Measurements from ENCODE around the gene TBC1D10B. TPM values are rescaled to one million over a fixed set of nuclear protein-coding genes. Genes with fewer than 3 reads are reported as not detected.
A peak's percentile ranks its signal among the peaks of the same experiment; 100 is the strongest.

Gene TBC1D10B
- total and polyA plus RNA-seq, 2 of the 8 experiments (the other 6 are each of a cell fraction or from before 2014, with no cell fraction given) = 15.4 to 28.6 TPM

GRCh38 chr16:30367349-30368009 is 2.8 kb downstream of the TBC1D10B start:
- H3K4me3 ChIP-seq (ENCODE audit: extremely low read depth in 1 of 4, insufficient read depth in 2 of 4, low read depth in 3 of 4, low read length in 4 of 4) = peak overlapping the region in 2 of 4 experiments; percentile 47 to 81; a peak in 3 of 8 replicates
- H3K79me1 ChIP-seq (ENCODE audit: low read depth, low read length) = peaks cover 10% of the 10 kb centered on the region
- no peak overlapping the region for H3K14ac ChIP-seq (ENCODE audit: insufficient read length)
- DNase-seq (ENCODE audit: low read depth in 1 of 2, low spot score in 2 of 2) (no peak), FAIRE-seq (no peak)
- H2AFZ ChIP-seq (ENCODE audit: low read length) = no peak overlapping the region
- H3K4me2 ChIP-seq (ENCODE audit: insufficient read depth in 1 of 2, low read depth in 2 of 2, low read length in 2 of 2) = peak overlapping the region; percentile 25 to 87
- no peak overlapping the region for H2BK15ac ChIP-seq (ENCODE audit: low read length)
- no peak overlapping the region for H4K5ac ChIP-seq (ENCODE audit: insufficient read length, low read depth, low read length)
- no peaks in the 10 kb centered on the region for H3K9me3 ChIP-seq (ENCODE audit: insufficient read depth in 2 of 2, low read depth in 1 of 2, low read length in 1 of 2)
- 93% methylated on average over 10 of the region's 10 CpGs; no CpG with 5 or more reads in 1 of the 2 experiments for WGBS, 2 experiments (ENCODE audit: extremely low coverage in 1 of 2, insufficient coverage in 1 of 2, insufficient read length in 1 of 2, insufficient replicate concordance in 2 of 2, low coverage in 1 of 2, low lambda C conversion rate in 2 of 2, missing lambda C conversion rate in 1 of 2)
- H3K56ac ChIP-seq (replicated peaks; ENCODE audit: insufficient read length, low read depth, low read length) = no peak overlapping the region
- peaks cover 0 to 29% of the 10 kb centered on the region in 2 experiments; a peak in 2 of 4 replicates for H3K79me2 ChIP-seq (ENCODE audit: control insufficient read depth in 1 of 2, insufficient read depth in 2 of 2, low read length in 2 of 2)
- H4K91ac ChIP-seq (replicated peaks; ENCODE audit: insufficient read length, low read length) = no peak overlapping the region
- no peak overlapping the region for H2BK12ac ChIP-seq (ENCODE audit: low read depth, low read length)
- peaks cover 10% of the 10 kb centered on the region; the same call in 1 of the 2 replicates for H3K23me2 ChIP-seq (ENCODE audit: low read depth, low read length)
- peaks cover 0 to 17% (median 11%) of the 10 kb centered on the region in 4 experiments; a peak in 6 of 7 replicates for H3K4me1 ChIP-seq (replicated peaks in 1 of 4; ENCODE audit: control insufficient read depth in 3 of 4, insufficient read depth in 4 of 4, low read length in 3 of 4)
- H3K4ac ChIP-seq (replicated peaks; ENCODE audit: insufficient read length, low read depth, low read length) = no peak overlapping the region
- H2BK5ac ChIP-seq (ENCODE audit: low read depth, low read length) = no peak overlapping the region
- ChIA-PET POLR2A (ENCODE audit: partially characterized antibody) (interaction anchor here (0.8 to 6.9 kb wide), 5 partner anchors 10 to 53 kb away, joined by 3 to 79 read pairs (median 3); partner anchors contain the start of genes CD2BP2 and SEPTIN1), CTCF (ENCODE audit: partially characterized antibody) (interaction anchor here (0.7 to 1.1 kb wide), 3 partner anchors 21 to 261 kb away, joined by 3 to 4 read pairs (median 3); no protein-coding TSS in a partner anchor)
- H2BK120ac ChIP-seq (replicated peaks; ENCODE audit: low read depth, low read length) = no peak overlapping the region
- peaks cover 4 to 19% of the 10 kb centered on the region in 2 experiments for H4K20me1 ChIP-seq (replicated peaks in 1 of 2; ENCODE audit: control insufficient read depth in 1 of 2, insufficient read depth in 2 of 2, low read length in 2 of 2)
- no peaks in the 10 kb centered on the region for H3K27me3 ChIP-seq (replicated peaks in 1 of 4; ENCODE audit: control insufficient read depth in 3 of 4, extremely low read depth in 1 of 4, insufficient read depth in 3 of 4, low read length in 3 of 4)
- H3K9ac ChIP-seq (replicated peaks in 1 of 4; ENCODE audit: extremely low read depth in 1 of 4, low read depth in 3 of 4, low read length in 3 of 4) = peak overlapping the region in 1 of 4 experiments; percentile 28; a peak in 1 of 7 replicates
- H2AK5ac ChIP-seq (ENCODE audit: low read depth, low read length) = no peak overlapping the region
- H3K36me3 ChIP-seq (ENCODE audit: control insufficient read depth in 2 of 4, insufficient read depth in 4 of 4, low read length in 3 of 4) = 0 out of 8 replicates have a peak, but pooled peaks cover 0 to 4% (median 0%) of the 10 kb centered on the region in 4 experiments
- no peak overlapping the region for H3K27ac ChIP-seq (ENCODE audit: low read depth, low read length)
- no peak overlapping the region for H3K18ac ChIP-seq (ENCODE audit: extremely low read depth, low read length)
- no peak overlapping the region for H3K23ac ChIP-seq (ENCODE audit: insufficient read length)
- H2BK20ac ChIP-seq (ENCODE audit: low read length) = no peak overlapping the region
- no peak overlapping the region for H4K8ac ChIP-seq (ENCODE audit: extremely low read depth, insufficient read depth, low read length)
- no peak for TF ChIP-seq KDM1A (IDR thresholded peaks at IDR 0.05; ENCODE audit: borderline replicate concordance, low read length)
- no peak for TF ChIP-seq JUN (IDR thresholded peaks at IDR 0.05; ENCODE audit: low read depth, low read length)
- no peak for TF ChIP-seq ASH2L (IDR thresholded peaks at IDR 0.05; ENCODE audit: low read length)
- TF ChIP-seq TCF12 (IDR thresholded peaks at IDR 0.05; ENCODE audit: low read depth, low read length) = no peak
- TF ChIP-seq, protein P1, sequence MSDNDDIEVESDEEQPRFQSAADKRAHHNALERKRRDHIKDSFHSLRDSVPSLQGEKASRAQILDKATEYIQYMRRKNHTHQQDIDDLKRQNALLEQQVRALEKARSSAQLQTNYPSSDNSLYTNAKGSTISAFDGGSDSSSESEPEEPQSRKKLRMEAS (IDR thresholded peaks at IDR 0.05) = no peak
- TF ChIP-seq SIN3A (conservative IDR thresholded peaks at IDR 0.05 in 1 of 2, IDR thresholded peaks at IDR 0.05 in 1 of 2; ENCODE audit: low read depth in 1 of 2, low read length in 2 of 2) = no peak
- TF ChIP-seq FOSL1 (IDR thresholded peaks at IDR 0.05; ENCODE audit: insufficient read depth, low read depth, low read length) = no peak
- TF ChIP-seq SP4 (IDR thresholded peaks at IDR 0.05; ENCODE audit: low read length) = no peak
- no peak for TF ChIP-seq E2F6 (IDR thresholded peaks at IDR 0.05)
- TF ChIP-seq EP300 (IDR thresholded peaks at IDR 0.05; ENCODE audit: borderline replicate concordance in 1 of 2, low read depth in 2 of 2, low read length in 2 of 2) = no peak
- no peak for TF ChIP-seq SAP30 (IDR thresholded peaks at IDR 0.05; ENCODE audit: insufficient read depth, insufficient replicate concordance, low read length)
